SIG-M5 (cell line): ENCODE data around the gene USH1C.

Experiments used
- DNase-seq: peaks from one replicate; lab custom pipeline; 2025; lab: John Stamatoyannopoulos, UW

USH1C gene

GRCh38 chr11:17471501-17471900 is 72.7 kb downstream of the USH1C start:
- no peak for DNase-seq

- DNase-seq: no peak
Observed at GRCh38 chr11:17469998-17470397, 74.2 kb downstream of the USH1C start.

- no peak for DNase-seq
Observed at GRCh38 chr11:17468122-17468521, 76.1 kb downstream of the USH1C start.

- no peak for DNase-seq
Observed at GRCh38 chr11:17463546-17464174, 80.6 kb downstream of the USH1C start.

- DNase-seq: no peak
Observed at GRCh38 chr11:17462940-17463339, 81.3 kb downstream of the USH1C start.

- no peak for DNase-seq
Observed at GRCh38 chr11:17460406-17460805, 83.8 kb downstream of the USH1C start.

- DNase-seq: no peak
Observed at GRCh38 chr11:17459236-17459896, 84.8 kb downstream of the USH1C start.

- DNase-seq: no peak
Observed at GRCh38 chr11:17458268-17458667, 85.9 kb downstream of the USH1C start.

- no peak for DNase-seq
Observed at GRCh38 chr11:17457396-17458173, 86.6 kb downstream of the USH1C start.

GRCh38 chr11:17452668-17453067 is 91.5 kb downstream of the USH1C start:
- no peak for DNase-seq

- no peak for DNase-seq
Observed at GRCh38 chr11:17449158-17449557, 95.1 kb downstream of the USH1C start.

GRCh38 chr11:17446482-17446881 is 97.7 kb downstream of the USH1C start:
- DNase-seq: no peak

GRCh38 chr11:17445240-17445795 is 98.9 kb downstream of the USH1C start:
- DNase-seq: no peak

GRCh38 chr11:17443926-17444690 is 100.1 kb downstream of the USH1C start:
- DNase-seq: no peak
